Ishikawa (cell line): ENCODE data around the gene TBC1D19.

Experiments used
- CEBPB ChIP-seq: IDR thresholded peaks from 2 replicates; pipeline ENCODE4 v1.6.1; 2012
- CREB1 ChIP-seq: IDR thresholded peaks from 2 replicates; pipeline ENCODE4 v1.6.1; 2012; ENCODE audit warnings: low read depth
- EGR1 ChIP-seq: IDR thresholded peaks from 2 replicates; pipeline ENCODE4 v1.6.1; 2012
- EP300 ChIP-seq: IDR thresholded peaks from 2 replicates; pipeline ENCODE4 v1.6.1; 2012; ENCODE audit warnings: borderline replicate concordance
- FOXM1 ChIP-seq: IDR thresholded peaks from 2 replicates; pipeline ENCODE4 v1.6.1; 2012; ENCODE audit warnings: low read depth, borderline replicate concordance
- MAX ChIP-seq: IDR thresholded peaks from 2 replicates; pipeline ENCODE4 v1.6.1; 2012
- NFIC ChIP-seq: IDR thresholded peaks from 2 replicates; pipeline ENCODE4 v1.6.1; 2012
- RAD21 ChIP-seq: IDR thresholded peaks from 2 replicates; pipeline ENCODE4 v1.6.1; 2012; ENCODE audit warnings: low read depth
- REST ChIP-seq: IDR thresholded peaks from 2 replicates; pipeline ENCODE4 v1.6.1; 2012; ENCODE audit warnings: low read depth, mild to moderate bottlenecking
- TAF1 ChIP-seq: IDR thresholded peaks from 2 replicates; pipeline ENCODE4 v1.6.1; 2012; ENCODE audit warnings: low read depth, mild to moderate bottlenecking
- TCF12 ChIP-seq: IDR thresholded peaks from 2 replicates; pipeline ENCODE4 v1.6.1; 2012; ENCODE audit warnings: low read depth
- TEAD4 ChIP-seq: IDR thresholded peaks from 2 replicates; pipeline ENCODE4 v1.6.1; 2012
- USF1 ChIP-seq: IDR thresholded peaks from 2 replicates; pipeline ENCODE4 v1.6.1; 2012
- YY1 ChIP-seq: IDR thresholded peaks from 2 replicates; pipeline ENCODE4 v1.6.1; 2012; ENCODE audit warnings: low read depth
- ZBTB7A ChIP-seq: IDR thresholded peaks from 2 replicates; pipeline ENCODE4 v1.6.1; 2012; ENCODE audit warnings: low read depth

Gene TBC1D19

DNA sequence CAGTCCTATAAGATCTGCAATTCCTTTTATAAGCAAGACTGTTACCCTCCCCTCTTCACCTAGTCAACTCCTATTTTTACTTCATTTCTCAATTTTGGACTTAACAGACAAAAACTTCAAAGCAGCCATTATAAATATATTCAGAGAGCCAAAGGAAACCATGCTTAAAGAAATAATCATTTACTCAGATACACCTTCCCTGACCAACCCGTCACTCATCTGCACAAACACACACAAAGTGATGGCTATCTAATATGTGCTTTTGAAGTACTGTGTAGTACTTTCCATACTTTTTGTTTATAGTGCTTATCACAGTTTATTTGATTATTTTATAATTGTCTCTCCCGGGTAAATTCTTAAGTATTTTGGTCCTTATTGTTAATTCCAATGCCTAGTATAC lies 117.2 kb downstream of the TBC1D19 start:
- TF ChIP-seq USF1 (no peak), CEBPB (no peak), EGR1 (no peak), REST (no peak), CREB1 (no peak), FOXM1 (no peak), RAD21 (no peak), TAF1 (no peak), TEAD4 (no peak), ZBTB7A (no peak)

DNA sequence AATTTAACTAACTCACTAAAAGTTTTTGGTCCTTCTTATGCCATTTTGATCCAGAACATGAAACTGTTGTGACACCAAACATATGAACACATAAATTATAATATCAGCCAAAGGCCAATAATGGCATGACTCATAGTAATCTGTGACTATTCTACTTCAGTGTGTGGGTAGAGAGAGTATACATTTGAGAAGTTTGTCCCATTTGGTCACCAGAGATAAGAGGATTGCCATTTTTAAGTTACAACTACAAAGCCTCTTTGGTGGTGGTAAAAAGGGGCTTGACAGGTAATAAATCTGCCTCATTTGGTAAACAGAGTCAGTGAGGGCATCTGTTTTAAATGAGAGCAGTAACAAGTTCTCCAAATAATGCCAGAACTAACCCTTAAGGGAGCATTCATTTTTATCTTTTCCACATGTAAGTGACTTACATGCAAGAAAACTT lies 117.9 kb downstream of the TBC1D19 start:
- TF ChIP-seq MAX = no peak
- no peak for TF ChIP-seq EGR1
- no peak for TF ChIP-seq CREB1
- no peak for TF ChIP-seq RAD21
- TF ChIP-seq TCF12 = no peak
- no peak for TF ChIP-seq ZBTB7A

GRCh38 chr4:26707342-26707741 lies 123.5 kb downstream of the TBC1D19 start:
- TF ChIP-seq YY1 = no peak
- TF ChIP-seq TEAD4 = no peak
- TF ChIP-seq TCF12 = no peak
- no peak for TF ChIP-seq TAF1
- TF ChIP-seq REST = no peak
- TF ChIP-seq CEBPB = no peak
- TF ChIP-seq MAX = no peak
- TF ChIP-seq USF1 = no peak

GRCh38 chr4:26709246-26709645 lies 125.4 kb downstream of the TBC1D19 start:
- TF ChIP-seq NFIC = no peak
- TF ChIP-seq YY1 = no peak
- TF ChIP-seq REST = no peak
- TF ChIP-seq CREB1 = no peak
- no peak for TF ChIP-seq TAF1
- TF ChIP-seq FOXM1 = no peak
- no peak for TF ChIP-seq RAD21
- no peak for TF ChIP-seq EP300
- TF ChIP-seq TCF12 = no peak
- TF ChIP-seq TEAD4 = no peak
- TF ChIP-seq MAX = no peak
- no peak for TF ChIP-seq CEBPB
- TF ChIP-seq ZBTB7A = no peak

DNA sequence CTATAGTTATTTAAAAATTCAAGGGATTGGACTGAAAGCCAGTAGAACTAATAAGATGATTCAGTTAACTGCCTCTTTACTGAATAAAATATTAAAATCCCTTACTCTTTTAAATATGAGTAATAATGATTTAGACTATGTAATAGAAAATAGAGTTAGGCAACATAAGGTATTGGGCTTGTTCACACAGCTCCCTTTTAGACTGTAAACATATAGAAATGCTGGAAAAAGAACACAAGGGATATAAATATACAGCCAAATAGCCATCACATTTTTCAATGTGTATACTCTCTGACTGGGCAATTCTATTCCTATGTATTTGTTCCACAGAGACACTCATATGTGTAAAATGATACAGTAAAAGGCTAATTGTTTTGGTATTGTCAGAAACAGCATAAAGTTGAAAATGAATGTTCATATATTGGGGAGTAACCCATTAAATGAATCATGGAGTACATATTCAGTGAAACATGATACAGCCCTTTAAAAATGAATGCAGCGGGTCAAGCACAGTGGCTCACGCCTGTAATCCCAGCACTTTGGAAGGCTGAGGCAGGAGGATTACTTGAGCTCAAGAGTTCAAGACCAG lies 129.8 kb downstream of the TBC1D19 start:
- TF ChIP-seq CEBPB (no peak), FOXM1 (no peak), TEAD4 (no peak), EP300 (no peak), USF1 (no peak), EGR1 (no peak), YY1 (no peak), NFIC (no peak), ZBTB7A (no peak), CREB1 (no peak), REST (no peak)
